ENCODE results near the gene PITPNM1.

PITPNM1 gene

DNA sequence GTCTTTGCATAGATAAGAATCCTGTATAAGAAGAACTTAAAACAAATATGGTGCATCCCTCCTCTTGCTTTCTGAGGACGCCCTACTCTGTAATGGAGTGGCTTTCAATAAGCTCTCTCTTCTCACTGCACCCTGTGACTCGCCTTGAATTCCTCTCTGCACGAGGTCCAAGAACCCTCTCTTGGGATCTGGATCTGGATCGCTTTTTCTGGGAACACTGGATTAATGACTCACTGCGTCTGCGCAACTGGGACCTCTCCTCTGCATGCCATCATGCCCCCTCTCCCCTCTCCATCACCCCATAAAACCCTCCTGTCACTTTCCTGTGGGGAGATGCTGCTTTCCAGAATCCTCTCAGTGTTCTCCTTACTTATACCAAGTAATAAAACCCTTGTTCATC is 33.1 kb upstream of the PITPNM1 start:
- no peak for ATAC-seq
- no peak for TF ChIP-seq TCF4 (CRISPR knock-in tag; IDR thresholded peaks at IDR 0.05; ENCODE audit: borderline replicate concordance)
- TF ChIP-seq ZC3H10 (CRISPR knock-in tag; IDR thresholded peaks at IDR 0.05), result no peak
- TF ChIP-seq RARB (CRISPR knock-in tag; IDR thresholded peaks at IDR 0.05), result no peak
- TF ChIP-seq PPARA (CRISPR knock-in tag; IDR thresholded peaks at IDR 0.05; ENCODE audit: borderline replicate concordance), result no peak
- no peak for TF ChIP-seq ESRRG (CRISPR knock-in tag; IDR thresholded peaks at IDR 0.05)
- no peak for TF ChIP-seq TOX (CRISPR knock-in tag; IDR thresholded peaks at IDR 0.05; ENCODE audit: borderline replicate concordance)
- TF ChIP-seq ZNF70 (CRISPR knock-in tag; IDR thresholded peaks at IDR 0.05), result no peak
- TF ChIP-seq, protein P1, sequence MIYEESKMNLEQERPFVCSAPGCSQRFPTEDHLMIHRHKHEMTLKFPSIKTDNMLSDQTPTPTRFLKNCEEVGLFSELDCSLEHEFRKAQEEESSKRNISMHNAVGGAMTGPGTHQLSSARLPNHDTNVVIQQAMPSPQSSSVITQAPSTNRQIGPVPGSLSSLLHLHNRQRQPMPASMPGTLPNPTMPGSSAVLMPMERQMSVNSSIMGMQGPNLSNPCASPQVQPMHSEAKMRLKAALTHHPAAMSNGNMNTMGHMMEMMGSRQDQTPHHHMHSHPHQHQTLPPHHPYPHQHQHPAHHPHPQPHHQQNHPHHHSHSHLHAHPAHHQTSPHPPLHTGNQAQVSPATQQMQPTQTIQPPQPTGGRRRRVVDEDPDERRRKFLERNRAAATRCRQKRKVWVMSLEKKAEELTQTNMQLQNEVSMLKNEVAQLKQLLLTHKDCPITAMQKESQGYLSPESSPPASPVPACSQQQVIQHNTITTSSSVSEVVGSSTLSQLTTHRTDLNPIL (CRISPR knock-in tag; IDR thresholded peaks at IDR 0.05; ENCODE audit: low read depth), result no peak
- TF ChIP-seq, protein P2, sequence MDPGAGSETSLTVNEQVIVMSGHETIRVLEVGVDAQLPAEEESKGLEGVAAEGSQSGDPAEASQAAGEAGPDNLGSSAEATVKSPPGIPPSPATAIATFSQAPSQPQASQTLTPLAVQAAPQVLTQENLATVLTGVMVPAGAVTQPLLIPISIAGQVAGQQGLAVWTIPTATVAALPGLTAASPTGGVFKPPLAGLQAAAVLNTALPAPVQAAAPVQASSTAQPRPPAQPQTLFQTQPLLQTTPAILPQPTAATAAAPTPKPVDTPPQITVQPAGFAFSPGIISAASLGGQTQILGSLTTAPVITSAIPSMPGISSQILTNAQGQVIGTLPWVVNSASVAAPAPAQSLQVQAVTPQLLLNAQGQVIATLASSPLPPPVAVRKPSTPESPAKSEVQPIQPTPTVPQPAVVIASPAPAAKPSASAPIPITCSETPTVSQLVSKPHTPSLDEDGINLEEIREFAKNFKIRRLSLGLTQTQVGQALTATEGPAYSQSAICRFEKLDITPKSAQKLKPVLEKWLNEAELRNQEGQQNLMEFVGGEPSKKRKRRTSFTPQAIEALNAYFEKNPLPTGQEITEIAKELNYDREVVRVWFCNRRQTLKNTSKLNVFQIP (CRISPR knock-in tag; IDR thresholded peaks at IDR 0.05; ENCODE audit: borderline replicate concordance, low read depth), result no peak
- TF ChIP-seq ISL1 (CRISPR knock-in tag; IDR thresholded peaks at IDR 0.05), result no peak

- no peak for TF ChIP-seq TOX (CRISPR knock-in tag; IDR thresholded peaks at IDR 0.05; ENCODE audit: borderline replicate concordance)
- TF ChIP-seq, protein P3, sequence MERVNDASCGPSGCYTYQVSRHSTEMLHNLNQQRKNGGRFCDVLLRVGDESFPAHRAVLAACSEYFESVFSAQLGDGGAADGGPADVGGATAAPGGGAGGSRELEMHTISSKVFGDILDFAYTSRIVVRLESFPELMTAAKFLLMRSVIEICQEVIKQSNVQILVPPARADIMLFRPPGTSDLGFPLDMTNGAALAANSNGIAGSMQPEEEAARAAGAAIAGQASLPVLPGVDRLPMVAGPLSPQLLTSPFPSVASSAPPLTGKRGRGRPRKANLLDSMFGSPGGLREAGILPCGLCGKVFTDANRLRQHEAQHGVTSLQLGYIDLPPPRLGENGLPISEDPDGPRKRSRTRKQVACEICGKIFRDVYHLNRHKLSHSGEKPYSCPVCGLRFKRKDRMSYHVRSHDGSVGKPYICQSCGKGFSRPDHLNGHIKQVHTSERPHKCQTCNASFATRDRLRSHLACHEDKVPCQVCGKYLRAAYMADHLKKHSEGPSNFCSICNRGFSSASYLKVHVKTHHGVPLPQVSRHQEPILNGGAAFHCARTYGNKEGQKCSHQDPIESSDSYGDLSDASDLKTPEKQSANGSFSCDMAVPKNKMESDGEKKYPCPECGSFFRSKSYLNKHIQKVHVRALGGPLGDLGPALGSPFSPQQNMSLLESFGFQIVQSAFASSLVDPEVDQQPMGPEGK (CRISPR knock-in tag; IDR thresholded peaks at IDR 0.05; ENCODE audit: borderline replicate concordance), result no peak
- TF ChIP-seq, protein P1 (CRISPR knock-in tag; IDR thresholded peaks at IDR 0.05; ENCODE audit: low read depth), result no peak
- TF ChIP-seq CSDC2 (CRISPR knock-in tag; IDR thresholded peaks at IDR 0.05), result no peak
- TF ChIP-seq ZNF70 (CRISPR knock-in tag; IDR thresholded peaks at IDR 0.05), result no peak
- TF ChIP-seq ZC3H10 (CRISPR knock-in tag; IDR thresholded peaks at IDR 0.05), result no peak
- TF ChIP-seq PPARA (CRISPR knock-in tag; IDR thresholded peaks at IDR 0.05; ENCODE audit: borderline replicate concordance), result no peak
- TF ChIP-seq ZNF565 (CRISPR knock-in tag; conservative IDR thresholded peaks at IDR 0.05; ENCODE audit: low read depth), result no peak
- no peak for TF ChIP-seq CSRNP3 (CRISPR knock-in tag; IDR thresholded peaks at IDR 0.05)
- no peak for TF ChIP-seq ISL1 (CRISPR knock-in tag; IDR thresholded peaks at IDR 0.05)
- ATAC-seq, result no peak
Observed at GRCh38 chr11:67535561-67535960, 30.4 kb upstream of the PITPNM1 start.

DNA sequence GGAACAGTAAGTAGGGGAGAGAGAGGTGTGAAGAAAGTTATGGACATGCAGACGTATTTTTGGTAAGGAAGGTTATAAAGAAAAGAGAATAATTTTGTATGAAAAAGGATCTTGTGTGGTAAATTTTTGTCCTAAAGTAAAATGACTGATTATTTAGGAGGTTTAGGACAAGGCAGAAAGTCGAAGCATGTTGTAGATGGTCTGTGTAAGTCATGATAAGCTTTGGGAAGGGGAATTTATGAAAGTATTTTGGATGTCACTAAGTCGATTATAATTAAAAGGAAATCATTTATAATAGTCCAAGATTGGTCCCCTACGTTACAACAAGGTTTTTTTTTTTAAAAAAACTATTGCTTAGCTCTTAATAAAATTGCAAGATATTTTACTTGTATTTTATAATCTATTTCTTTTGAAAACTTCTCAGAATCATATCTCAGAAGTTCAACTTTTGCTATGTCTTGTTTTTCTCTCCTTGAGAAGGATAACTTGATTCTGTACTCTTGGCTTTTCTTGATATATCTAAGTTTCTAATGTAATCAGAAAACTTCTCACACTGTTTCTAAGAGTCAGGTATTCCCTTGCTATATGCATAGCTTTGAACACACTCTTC is 29.0 kb upstream of the PITPNM1 start:
- no peak for ATAC-seq
- TF ChIP-seq ZC3H10 (CRISPR knock-in tag; IDR thresholded peaks at IDR 0.05) (no peak), ESRRG (CRISPR knock-in tag; IDR thresholded peaks at IDR 0.05) (no peak), CSRNP3 (CRISPR knock-in tag; IDR thresholded peaks at IDR 0.05) (no peak), PPARA (CRISPR knock-in tag; IDR thresholded peaks at IDR 0.05; ENCODE audit: borderline replicate concordance) (no peak), OSR1 (CRISPR knock-in tag; IDR thresholded peaks at IDR 0.05) (no peak), TSHZ2 (CRISPR knock-in tag; IDR thresholded peaks at IDR 0.05) (no peak), ZNF8 (CRISPR knock-in tag; IDR thresholded peaks at IDR 0.05) (no peak), GLIS3 (CRISPR knock-in tag; IDR thresholded peaks at IDR 0.05) (no peak), ZFP30 (CRISPR knock-in tag; IDR thresholded peaks at IDR 0.05) (no peak)
- TF ChIP-seq, protein P3 (CRISPR knock-in tag; IDR thresholded peaks at IDR 0.05; ENCODE audit: borderline replicate concordance), result no peak
- TF ChIP-seq, protein P2 (CRISPR knock-in tag; IDR thresholded peaks at IDR 0.05; ENCODE audit: borderline replicate concordance, low read depth), result no peak
